HepG2 (cell line): ENCODE measurements around the gene RPTOR. TPM values are rescaled to one million over a fixed set of nuclear protein-coding genes. Genes with fewer than 3 reads are reported as not detected.
A peak's percentile ranks its signal among the peaks of the same experiment; 100 is the strongest.

Experiments used
- ATAC-seq: fragments of 200-7000 bp; cut with Tn5 transposase; 3 replicates; pipeline ENCODE4 v1.9.1; 2020; ENCODE audit warnings: mild to moderate bottlenecking, moderate library complexity
- BruUV-seq: library from RNA; stranded (reverse); fragments of 400-500 nt; replicated peaks from 2 replicates; lab custom pipeline; 2021; lab: Mats Ljungman, UMichigan
- CTCF ChIA-PET: fragments of 300-600 bp; formaldehyde crosslinking; extraction: SDS; loops from one replicate; lab custom pipeline; 2021; ENCODE audit warnings: low total read pairs, inconsistent platforms, low intra/inter-chr PET ratio; lab: Yijun Ruan, JAX
- POLR2A ChIA-PET: fragments of 350-600 bp; sonication (Branson Sonifier 250); formaldehyde crosslinking; loops from one replicate; lab custom pipeline; 2020; ENCODE audit warnings: antibody characterized with exemption, inconsistent platforms; lab: Yijun Ruan, JAX
- DNase-seq: peaks from one replicate; pipeline ENCODE4 v3.0.0-alpha.2; 2015; ENCODE audit warnings: low spot score
- FAIRE-seq: peaks from 3 replicates; lab custom pipeline; 2011; peaks lifted over from hg19 to GRCh38; lab: Jason Lieb, UNC
- H2AFZ ChIP-seq: one replicate; pipeline ENCODE4 v1.6.1; 2011; ENCODE audit warnings: low read length, inconsistent platforms
- H3K27ac ChIP-seq: fragments of 300-600 bp; 3 replicates; pipeline ENCODE4 v1.8.0; 2011; ENCODE audit warnings: mixed run types, mild to moderate bottlenecking, mixed read lengths, low read length, inconsistent platforms; ENCODE audit not compliant: insufficient read depth; ENCODE audit errors: extremely low read length
- H3K27me3 ChIP-seq, 2 experiments: fragments of 200-600 bp in 1 of 2; 2 replicates in 1 of 2; 3 replicates in 1 of 2; pipeline versions ENCODE4 v1.6.0 to v1.8.0; 2011; ENCODE audit warnings: low read length in 2 of 2, mild to moderate bottlenecking in 2 of 2, moderate library complexity in 2 of 2, inconsistent platforms in 1 of 2; ENCODE audit not compliant: insufficient read depth in 2 of 2, control insufficient read depth in 1 of 2
- H3K36me3 ChIP-seq, 2 experiments: fragments of 200-600 bp in 1 of 2; replicated peaks in 1 of 2; 2 replicates in 1 of 2; 3 replicates in 1 of 2; pipeline versions ENCODE4 v1.5.1 to v1.8.0; 2011; ENCODE audit warnings: low read length in 2 of 2, inconsistent platforms in 1 of 2; ENCODE audit not compliant: insufficient read depth in 2 of 2, control insufficient read depth in 1 of 2
- H3K4me1 ChIP-seq: 2 replicates; pipeline ENCODE4 v1.5.1; 2012; ENCODE audit warnings: low read length, inconsistent platforms; ENCODE audit not compliant: insufficient read depth
- H3K4me2 ChIP-seq: 2 replicates; pipeline ENCODE4 v1.6.0; 2011; ENCODE audit warnings: low read depth, low read length, inconsistent platforms
- H3K4me3 ChIP-seq, 3 experiments: fragments of 200-600 bp in 1 of 3; sonication (generic), shearing (Covaris generic) in 1 of 3; replicated peaks in 1 of 3; 2 replicates each; pipeline ENCODE4 v1.5.1; 2011 to 2016; ENCODE audit warnings: low read length in 3 of 3, inconsistent platforms in 2 of 3, low read depth in 2 of 3, mild to moderate bottlenecking in 2 of 3, control low read depth in 1 of 3, mixed read lengths in 1 of 3; ENCODE audit not compliant: insufficient read depth in 1 of 3
- H3K79me2 ChIP-seq: one replicate; pipeline ENCODE4 v1.6.1; 2011; ENCODE audit warnings: low read length, inconsistent platforms; ENCODE audit not compliant: insufficient read depth
- H3K9ac ChIP-seq: 2 replicates; pipeline ENCODE4 v1.6.0; 2011; ENCODE audit warnings: mild to moderate bottlenecking, low read depth, low read length, inconsistent platforms; ENCODE audit not compliant: insufficient read depth
- H3K9me3 ChIP-seq: 2 replicates; pipeline ENCODE4 v1.5.1; 2012; ENCODE audit warnings: mild to moderate bottlenecking, low read length
- H4K20me1 ChIP-seq: 2 replicates; pipeline ENCODE4 v1.6.0; 2011; ENCODE audit warnings: inconsistent platforms, mild to moderate bottlenecking, low read length, moderate library complexity; ENCODE audit not compliant: insufficient read depth
- AGO2 ChIP-seq: fragments of 200-400 bp; formaldehyde crosslinking; optimal IDR thresholded peaks from 2 replicates; pipeline ENCODE3; 2017; ENCODE audit warnings: mild to moderate bottlenecking, low read depth, low read length, moderate library complexity
- EED ChIP-seq: sonication (generic); formaldehyde crosslinking; IDR thresholded peaks from 2 replicates; pipeline ENCODE4 v1.5.0; 2020; ENCODE audit warnings: mild to moderate bottlenecking, missing genetic modification reagents
- HNRNPL ChIP-seq: fragments of 200-400 bp; formaldehyde crosslinking; IDR thresholded peaks from 2 replicates; pipeline ENCODE4 v1.6.1; 2017; ENCODE audit warnings: mild to moderate bottlenecking, low read depth, low read length
- ZHX1 ChIP-seq: sonication (generic); formaldehyde crosslinking; IDR thresholded peaks from 2 replicates; pipeline ENCODE4 v1.8.1; 2022; ENCODE audit warnings: low read depth, mild to moderate bottlenecking, missing genetic modification reagents
- ZNF562 ChIP-seq: sonication (generic); formaldehyde crosslinking; IDR thresholded peaks from 2 replicates; pipeline ENCODE4 v1.8.0; 2022; ENCODE audit warnings: missing genetic modification reagents, borderline replicate concordance
- WGBS: methylation state at CpG from one replicate; pipeline ENCODE4 v1.1.6; 2017; ENCODE audit warnings: low lambda C conversion rate; 5-methylcytosine and 5-hydroxymethylcytosine counted together
- in situ Hi-C: cut with HindIII; loops from 2 replicates; pipeline ENCODE4 v1.10.0; 2017; ENCODE audit warnings: low pct_unique_long_range_greater_than_20kb; ENCODE audit not compliant: extremely low pct_ligation_motif_present
- intact Hi-C: fragments of 100-400 bp; cut with micrococcal nuclease; formaldehyde crosslinking; loops from one replicate; pipeline ENCODE4 v1.10.0; 2022; ENCODE audit not compliant: unreplicated experiment
- polyA plus RNA-seq, 8 experiments: library from polyadenylated mRNA; depleted of rRNA in 3 of 8; stranded (reverse) in 7 of 8; unstranded in 1 of 8; fragments of >200 nt; fragmentation: Illumina TruSeq in 4 of 8; extraction: Trizol in 4 of 8; gene quantifications; 2 replicates each; pipeline versions ENCODE4 v1.2.1 to v1.2.3, GENCODE V29; 2011 to 2016; ENCODE audit warnings: low read depth in 4 of 8, missing spikeins in 1 of 8, mixed read lengths in 1 of 8; ENCODE audit not compliant: insufficient read depth in 1 of 8
- total RNA-seq, 5 experiments: library from RNA; depleted of rRNA; stranded (reverse); fragments of >200 nt; fragmentation: Illumina TruSeq; extraction: Trizol; gene quantifications; 2 replicates each; pipeline ENCODE4 v1.2.3, GENCODE V29; 2016; ENCODE audit warnings: low read depth in 1 of 5

Gene RPTOR
- total and polyA plus RNA-seq, 2 of the 13 experiments (the other 11 are each of a cell fraction or from before 2014, with no cell fraction given) = 6.6 to 25.3 TPM

- FAIRE-seq (no peak), DNase-seq (no peak), ATAC-seq (no peak)
- H3K79me2 ChIP-seq = no peaks in the 10 kb centered on the region
- in situ Hi-C loops = no loop called here
- intact Hi-C loops = no loop called here
- peak overlapping the region; percentile 49 for H3K27ac ChIP-seq
- POLR2A ChIA-PET = interaction anchor here (1.1 kb wide), 1 partner anchor 378 kb away, joined by 3 read pairs; no protein-coding TSS in a partner anchor
- peaks cover 15% of the 10 kb centered on the region for H3K4me1 ChIP-seq
- peak overlapping the region; percentile 45 for H3K4me2 ChIP-seq
- TF ChIP-seq ZHX1 (CRISPR knock-in tag) (no peak), EED (CRISPR knock-in tag) (no peak), HNRNPL (no peak), ZNF562 (no peak), AGO2 (peak; percentile 54)
- no peaks in the 10 kb centered on the region for H3K9me3 ChIP-seq
- no peak overlapping the region for H2AFZ ChIP-seq
- CTCF ChIA-PET = no interaction called here
- no TSS peak for BruUV-seq
- WGBS = 98% methylated on average over 12 of the region's 12 CpGs
- no peak overlapping the region for H3K9ac ChIP-seq
- 0 out of 6 replicates have a peak overlapping the region, but pooled peaks of 1 of the 3 experiments have one; percentile 2 for H3K4me3 ChIP-seq
- no peaks in the 10 kb centered on the region for H3K27me3 ChIP-seq
- no peaks in the 10 kb centered on the region for H4K20me1 ChIP-seq
- peaks cover 3 to 9% of the 10 kb centered on the region in 2 experiments; a peak in 4 of 5 replicates for H3K36me3 ChIP-seq
These were observed 287.6 kb downstream of the RPTOR start for GRCh38 chr17:80832266-80832676.
